GM12874 (cell line): ENCODE data around the gene CCL17.

Source experiments
- TF ChIP-seq, protein P1 (sequence below): IDR thresholded peaks from 2 replicates; pipeline ENCODE4 v1.5.1; 2011; ENCODE audit warnings: low read depth, mild to moderate bottlenecking, control low read depth, low read length, moderate library complexity; ENCODE audit not compliant: insufficient read depth

CCL17 gene

DNA sequence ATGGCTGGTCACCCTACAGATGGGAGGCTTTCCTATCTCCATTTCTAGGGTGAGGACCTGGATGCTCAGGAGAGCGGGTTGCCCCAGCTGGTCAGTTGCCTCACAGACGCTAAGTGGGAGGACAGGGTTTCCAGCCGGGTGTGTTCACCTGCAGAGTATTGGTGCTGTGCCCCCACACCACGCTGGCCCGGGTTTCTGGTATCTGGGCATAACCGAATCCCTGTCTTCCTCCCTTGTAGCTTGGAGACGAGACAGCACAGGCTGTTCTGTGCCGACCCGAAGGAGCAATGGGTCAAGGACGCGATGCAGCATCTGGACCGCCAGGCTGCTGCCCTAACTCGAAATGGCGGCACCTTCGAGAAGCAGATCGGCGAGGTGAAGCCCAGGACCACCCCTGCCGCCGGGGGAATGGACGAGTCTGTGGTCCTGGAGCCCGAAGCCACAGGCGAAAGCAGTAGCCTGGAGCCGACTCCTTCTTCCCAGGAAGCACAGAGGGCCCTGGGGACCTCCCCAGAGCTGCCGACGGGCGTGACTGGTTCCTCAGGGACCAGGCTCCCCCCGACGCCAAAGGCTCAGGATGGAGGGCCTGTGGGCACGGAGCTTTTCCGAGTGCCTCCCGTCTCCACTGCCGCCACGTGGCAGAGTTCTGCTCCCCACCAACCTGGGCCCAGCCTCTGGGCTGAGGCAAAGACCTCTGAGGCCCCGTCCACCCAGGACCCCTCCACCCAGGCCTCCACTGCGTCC is 22.6 kb upstream of the CCL17 start:
- TF ChIP-seq, protein P1, sequence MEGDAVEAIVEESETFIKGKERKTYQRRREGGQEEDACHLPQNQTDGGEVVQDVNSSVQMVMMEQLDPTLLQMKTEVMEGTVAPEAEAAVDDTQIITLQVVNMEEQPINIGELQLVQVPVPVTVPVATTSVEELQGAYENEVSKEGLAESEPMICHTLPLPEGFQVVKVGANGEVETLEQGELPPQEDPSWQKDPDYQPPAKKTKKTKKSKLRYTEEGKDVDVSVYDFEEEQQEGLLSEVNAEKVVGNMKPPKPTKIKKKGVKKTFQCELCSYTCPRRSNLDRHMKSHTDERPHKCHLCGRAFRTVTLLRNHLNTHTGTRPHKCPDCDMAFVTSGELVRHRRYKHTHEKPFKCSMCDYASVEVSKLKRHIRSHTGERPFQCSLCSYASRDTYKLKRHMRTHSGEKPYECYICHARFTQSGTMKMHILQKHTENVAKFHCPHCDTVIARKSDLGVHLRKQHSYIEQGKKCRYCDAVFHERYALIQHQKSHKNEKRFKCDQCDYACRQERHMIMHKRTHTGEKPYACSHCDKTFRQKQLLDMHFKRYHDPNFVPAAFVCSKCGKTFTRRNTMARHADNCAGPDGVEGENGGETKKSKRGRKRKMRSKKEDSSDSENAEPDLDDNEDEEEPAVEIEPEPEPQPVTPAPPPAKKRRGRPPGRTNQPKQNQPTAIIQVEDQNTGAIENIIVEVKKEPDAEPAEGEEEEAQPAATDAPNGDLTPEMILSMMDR, result no peak

DNA sequence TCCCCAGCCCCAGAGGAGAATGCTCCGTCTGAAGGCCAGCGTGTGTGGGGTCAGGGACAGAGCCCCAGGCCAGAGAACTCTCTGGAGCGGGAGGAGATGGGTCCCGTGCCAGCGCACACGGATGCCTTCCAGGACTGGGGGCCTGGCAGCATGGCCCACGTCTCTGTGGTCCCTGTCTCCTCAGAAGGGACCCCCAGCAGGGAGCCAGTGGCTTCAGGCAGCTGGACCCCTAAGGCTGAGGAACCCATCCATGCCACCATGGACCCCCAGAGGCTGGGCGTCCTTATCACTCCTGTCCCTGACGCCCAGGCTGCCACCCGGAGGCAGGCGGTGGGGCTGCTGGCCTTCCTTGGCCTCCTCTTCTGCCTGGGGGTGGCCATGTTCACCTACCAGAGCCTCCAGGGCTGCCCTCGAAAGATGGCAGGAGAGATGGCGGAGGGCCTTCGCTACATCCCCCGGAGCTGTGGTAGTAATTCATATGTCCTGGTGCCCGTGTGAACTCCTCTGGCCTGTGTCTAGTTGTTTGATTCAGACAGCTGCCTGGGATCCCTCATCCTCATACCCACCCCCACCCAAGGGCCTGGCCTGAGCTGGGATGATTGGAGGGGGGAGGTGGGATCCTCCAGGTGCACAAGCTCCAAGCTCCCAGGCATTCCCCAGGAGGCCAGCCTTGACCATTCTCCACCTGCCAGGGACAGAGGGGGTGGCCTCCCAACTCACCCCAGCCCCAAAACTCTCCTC is 21.9 kb upstream of the CCL17 start:
- TF ChIP-seq, protein P1, result no peak

DNA sequence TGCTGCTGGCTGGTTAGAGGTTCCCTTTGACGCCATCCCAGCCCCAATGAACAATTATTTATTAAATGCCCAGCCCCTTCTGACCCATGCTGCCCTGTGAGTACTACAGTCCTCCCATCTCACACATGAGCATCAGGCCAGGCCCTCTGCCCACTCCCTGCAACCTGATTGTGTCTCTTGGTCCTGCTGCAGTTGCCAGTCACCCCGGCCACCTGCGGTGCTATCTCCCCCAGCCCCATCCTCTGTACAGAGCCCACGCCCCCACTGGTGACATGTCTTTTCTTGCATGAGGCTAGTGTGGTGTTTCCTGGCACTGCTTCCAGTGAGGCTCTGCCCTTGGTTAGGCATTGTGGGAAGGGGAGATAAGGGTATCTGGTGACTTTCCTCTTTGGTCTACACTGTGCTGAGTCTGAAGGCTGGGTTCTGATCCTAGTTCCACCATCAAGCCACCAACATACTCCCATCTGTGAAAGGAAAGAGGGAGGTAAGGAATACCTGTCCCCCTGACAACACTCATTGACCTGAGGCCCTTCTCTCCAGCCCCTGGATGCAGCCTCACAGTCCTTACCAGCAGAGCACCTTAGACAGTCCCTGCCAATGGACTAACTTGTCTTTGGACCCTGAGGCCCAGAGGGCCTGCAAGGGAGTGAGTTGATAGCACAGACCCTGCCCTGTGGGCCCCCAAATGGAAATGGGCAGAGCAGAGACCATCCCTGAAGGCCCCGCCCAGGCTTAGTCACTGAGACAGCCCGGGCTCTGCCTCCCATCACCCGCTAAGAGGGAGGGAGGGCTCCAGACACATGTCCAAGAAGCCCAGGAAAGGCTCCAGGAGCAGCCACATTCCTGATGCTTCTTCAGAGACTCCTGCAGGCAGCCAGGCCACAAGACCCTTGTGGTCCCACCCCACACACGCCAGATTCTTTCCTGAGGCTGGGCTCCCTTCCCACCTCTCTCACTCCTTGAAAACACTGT is 21.0 kb upstream of the CCL17 start:
- TF ChIP-seq, protein P1, result no peak

DNA sequence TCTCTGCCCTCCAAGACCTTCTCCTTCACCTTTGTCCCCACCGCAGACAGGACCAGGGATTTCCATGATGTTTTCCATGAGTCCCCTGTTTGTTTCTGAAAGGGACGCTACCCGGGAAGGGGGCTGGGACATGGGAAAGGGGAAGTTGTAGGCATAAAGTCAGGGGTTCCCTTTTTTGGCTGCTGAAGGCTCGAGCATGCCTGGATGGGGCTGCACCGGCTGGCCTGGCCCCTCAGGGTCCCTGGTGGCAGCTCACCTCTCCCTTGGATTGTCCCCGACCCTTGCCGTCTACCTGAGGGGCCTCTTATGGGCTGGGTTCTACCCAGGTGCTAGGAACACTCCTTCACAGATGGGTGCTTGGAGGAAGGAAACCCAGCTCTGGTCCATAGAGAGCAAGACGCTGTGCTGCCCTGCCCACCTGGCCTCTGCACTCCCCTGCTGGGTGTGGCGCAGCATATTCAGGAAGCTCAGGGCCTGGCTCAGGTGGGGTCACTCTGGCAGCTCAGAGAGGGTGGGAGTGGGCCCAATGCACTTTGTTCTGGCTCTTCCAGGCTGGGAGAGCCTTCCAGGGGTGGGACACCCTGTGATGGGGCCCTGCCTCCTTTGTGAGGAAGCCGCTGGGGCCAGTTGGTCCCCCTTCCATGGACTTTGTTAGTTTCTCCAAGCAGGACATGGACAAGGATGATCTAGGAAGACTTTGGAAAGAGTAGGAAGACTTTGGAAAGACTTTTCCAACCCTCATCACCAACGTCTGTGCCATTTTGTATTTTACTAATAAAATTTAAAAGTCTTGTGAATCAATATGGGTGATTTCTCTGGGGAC is 20.1 kb upstream of the CCL17 start:
- TF ChIP-seq, protein P1, result no peak

DNA sequence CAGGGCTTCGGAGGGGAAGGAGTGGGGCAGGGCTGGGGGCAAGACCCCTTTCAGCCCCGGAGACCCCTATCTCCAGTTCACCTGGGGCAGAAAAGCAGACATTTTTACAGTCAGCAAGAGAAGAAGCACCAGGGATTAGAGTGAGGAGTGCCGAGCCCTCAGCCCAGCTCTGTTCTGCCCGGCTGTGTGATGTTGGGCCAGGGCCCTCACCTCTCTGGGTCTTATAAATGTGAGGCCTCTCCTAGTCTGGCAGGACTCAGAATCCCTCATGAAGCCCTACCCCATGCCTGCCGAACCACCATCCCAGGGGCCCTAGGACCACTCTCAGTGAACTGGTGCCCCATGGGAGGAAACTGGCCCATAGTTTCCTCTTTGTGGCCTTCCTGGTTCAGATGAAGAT is 19.5 kb upstream of the CCL17 start:
- TF ChIP-seq, protein P1, result no peak

DNA sequence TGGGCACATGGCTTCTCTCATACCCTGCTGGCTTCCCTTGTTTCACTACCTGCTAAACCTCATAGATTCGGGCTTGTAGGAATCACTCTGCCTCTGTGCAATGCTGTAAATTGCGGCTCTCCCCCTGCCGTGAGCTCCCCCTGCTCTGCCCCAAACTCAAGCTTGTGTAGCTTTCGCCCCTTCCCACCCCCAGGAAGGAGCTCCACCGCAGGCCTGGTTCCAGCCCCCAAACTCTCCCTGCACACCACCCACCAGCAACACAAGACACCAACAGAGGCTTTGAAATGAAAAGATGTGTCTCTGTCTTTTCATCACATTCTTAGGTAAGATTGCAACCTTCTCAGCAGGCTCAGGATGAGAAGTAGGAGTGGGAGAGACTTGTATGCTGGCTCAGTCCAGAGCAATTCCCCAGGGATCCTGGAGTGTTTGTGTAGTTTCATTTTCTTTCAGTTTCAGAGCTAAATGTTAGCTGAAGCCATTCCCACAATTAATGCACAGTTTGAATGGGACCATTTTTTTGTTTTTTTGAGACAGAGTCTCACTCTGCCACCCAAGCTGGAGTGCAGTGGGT is 18.1 kb upstream of the CCL17 start:
- TF ChIP-seq, protein P1, result no peak
